GM12878 (cell line): ENCODE measurements around the gene CPSF4. TPM values are rescaled to one million over a fixed set of nuclear protein-coding genes. Genes with fewer than 3 reads are reported as not detected.

Source experiments
- CBX3 ChIP-seq: fragments of 200-600 bp; sonication (generic); IDR thresholded peaks from 2 replicates; pipeline ENCODE4 v1.6.1; 2016; ENCODE audit warnings: low read depth, borderline replicate concordance
- CBX5 ChIP-seq: sonication (generic); IDR thresholded peaks from 2 replicates; pipeline ENCODE4 v1.6.1; 2016; ENCODE audit warnings: low read depth, moderate library complexity, mild to moderate bottlenecking, inconsistent platforms
- HDAC6 ChIP-seq: fragments of 200-600 bp; sonication (generic); IDR thresholded peaks from one replicate; pipeline ENCODE4 v1.8.0; 2017; ENCODE audit warnings: antibody characterized with exemption; ENCODE audit not compliant: unreplicated experiment
- MEF2B ChIP-seq: fragments of 450-650 bp; IDR thresholded peaks from 2 replicates; pipeline ENCODE4 v1.6.1; 2018; ENCODE audit warnings: mild to moderate bottlenecking, moderate library complexity; ENCODE audit not compliant: partially characterized antibody, poor library complexity, severe bottlenecking
- MTA2 ChIP-seq: fragments of 450-650 bp; IDR thresholded peaks from 2 replicates; pipeline ENCODE4 v1.6.1; 2016; ENCODE audit warnings: low read depth, mild to moderate bottlenecking, moderate library complexity
- MXI1 ChIP-seq: fragments of 150-350 bp; IDR thresholded peaks from 2 replicates; pipeline ENCODE4 v1.6.1; 2011; ENCODE audit warnings: low read depth, mild to moderate bottlenecking, inconsistent platforms, low read length, improper control_type of control experiment
- PAX5 ChIP-seq: IDR thresholded peaks from 2 replicates; pipeline ENCODE4 v1.6.1; 2011; ENCODE audit warnings: low read depth, low read length, borderline replicate concordance
- POLR2A ChIP-seq: IDR thresholded peaks from 2 replicates; pipeline ENCODE4 v1.6.1; 2011; ENCODE audit warnings: low read depth, mild to moderate bottlenecking, low read length
- POU2F2 ChIP-seq: IDR thresholded peaks from 3 replicates; pipeline ENCODE4 v1.6.1; 2011; ENCODE audit warnings: low read depth, mild to moderate bottlenecking, low read length, borderline replicate concordance
- RELA ChIP-seq: fragments of 450-650 bp; IDR thresholded peaks from 2 replicates; pipeline ENCODE4 v1.8.0; 2014; ENCODE audit warnings: borderline replicate concordance; ENCODE audit not compliant: partially characterized antibody
- SIN3A ChIP-seq: IDR thresholded peaks from 2 replicates; pipeline ENCODE4 v1.6.1; 2012; ENCODE audit warnings: low read depth, low read length, improper control_type of control experiment
- SPI1 ChIP-seq: IDR thresholded peaks from 2 replicates; pipeline ENCODE4 v1.6.1; 2011; ENCODE audit warnings: low read depth, mild to moderate bottlenecking, low read length, moderate library complexity, borderline replicate concordance; ENCODE audit not compliant: insufficient read depth
- STAT3 ChIP-seq: IDR thresholded peaks from 2 replicates; pipeline ENCODE4 v1.6.1; 2011; ENCODE audit warnings: low read depth, low read length, improper control_type of control experiment
- ZBED1 ChIP-seq: IDR thresholded peaks from 2 replicates; pipeline ENCODE4 v1.6.1; 2016; ENCODE audit warnings: borderline replicate concordance
- polyA plus RNA-seq, 11 experiments: library from polyadenylated mRNA; depleted of rRNA in 4 of 11; unstranded in 6 of 11; stranded (reverse) in 5 of 11; fragments of >200 nt; fragmentation: Nextera tagmentation in 4 of 11; fragmentation: Illumina TruSeq in 1 of 11; extraction: Ambion mirVana in 4 of 11; extraction: Trizol in 1 of 11; gene quantifications; 1 replicate in 1 of 11; 2 replicates in 10 of 11; pipeline versions ENCODE4 v1.2.1 to v1.2.3, GENCODE V29; 2011 to 2016; ENCODE audit warnings: inconsistent platforms in 2 of 11, missing spikeins in 2 of 11, low read depth in 1 of 11
- total RNA-seq, 4 experiments: library from RNA; depleted of rRNA in 3 of 4; stranded (reverse); fragments of >200 nt in 3 of 4; fragmentation: Illumina TruSeq in 1 of 4; extraction: Trizol in 1 of 4; gene quantifications; 2 replicates each; pipeline versions ENCODE4 v1.2.1 to v1.2.3, GENCODE V29; 2013 to 2021
- TF ChIP-seq, protein P1 (sequence below): IDR thresholded peaks from 2 replicates; pipeline ENCODE4 v1.6.1; 2012; ENCODE audit warnings: mild to moderate bottlenecking, low read depth, low read length
- TF ChIP-seq, protein P2 (sequence below): IDR thresholded peaks from 2 replicates; pipeline ENCODE4 v1.6.1; 2012; ENCODE audit warnings: low read depth, low read length, improper control_type of control experiment
- TF ChIP-seq, protein P3 (sequence below): IDR thresholded peaks from 2 replicates; pipeline ENCODE4 v1.6.1; 2011; ENCODE audit warnings: borderline replicate concordance, low read depth, mild to moderate bottlenecking, moderate library complexity, mixed read lengths, low read length; ENCODE audit not compliant: insufficient read depth; ENCODE audit errors: extremely low read length
- TF ChIP-seq, protein P4 (sequence below): fragments of 450-650 bp; IDR thresholded peaks from 2 replicates; pipeline ENCODE4 v1.6.1; 2017; ENCODE audit warnings: low read depth, mild to moderate bottlenecking, moderate library complexity

The CPSF4 gene
- total and polyA plus RNA-seq, 10 of the 15 experiments (the other 5 are each of a cell fraction or from before 2014, with no cell fraction given), result 13.6 to 70.1 (median 45.0) TPM

DNA sequence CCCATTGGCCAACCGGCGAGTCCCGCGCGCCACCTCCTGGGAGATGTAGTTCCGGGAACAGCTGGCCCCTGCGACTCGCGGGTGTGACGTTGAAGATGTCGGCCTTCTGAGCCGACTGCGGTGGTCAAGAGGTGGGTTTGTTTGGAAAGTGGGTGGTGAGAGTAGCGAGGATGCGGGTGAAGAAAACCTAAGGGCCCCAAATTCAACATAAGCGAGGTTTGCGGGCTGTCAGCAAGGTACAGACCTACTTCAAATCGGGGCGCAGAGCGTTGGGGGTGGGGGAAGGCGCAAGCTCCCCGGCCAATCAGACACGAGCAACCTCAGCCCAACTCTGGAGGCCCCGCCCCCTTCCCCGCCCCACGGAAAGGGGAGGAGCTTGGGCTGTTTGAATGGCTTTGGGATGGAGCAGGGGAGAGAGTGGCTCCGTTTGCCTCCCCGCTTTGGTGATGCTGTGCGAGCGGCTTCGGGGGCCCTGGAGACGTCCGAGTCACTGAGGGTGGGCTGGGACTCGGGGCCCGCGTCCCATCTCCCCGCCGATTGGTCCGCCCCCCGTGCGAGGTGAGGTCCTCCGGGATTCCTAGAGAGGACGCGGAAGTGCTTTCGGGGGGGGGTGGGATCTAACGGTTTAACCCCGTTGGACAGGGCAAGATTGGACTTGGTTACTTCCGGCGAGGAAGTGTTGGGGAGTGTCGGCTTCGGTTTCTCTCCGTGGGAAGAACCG, 66.0 kb downstream of the CPSF4 start, which contains the start of gene ZKSCAN5 (continued):
- TF ChIP-seq, protein P1, sequence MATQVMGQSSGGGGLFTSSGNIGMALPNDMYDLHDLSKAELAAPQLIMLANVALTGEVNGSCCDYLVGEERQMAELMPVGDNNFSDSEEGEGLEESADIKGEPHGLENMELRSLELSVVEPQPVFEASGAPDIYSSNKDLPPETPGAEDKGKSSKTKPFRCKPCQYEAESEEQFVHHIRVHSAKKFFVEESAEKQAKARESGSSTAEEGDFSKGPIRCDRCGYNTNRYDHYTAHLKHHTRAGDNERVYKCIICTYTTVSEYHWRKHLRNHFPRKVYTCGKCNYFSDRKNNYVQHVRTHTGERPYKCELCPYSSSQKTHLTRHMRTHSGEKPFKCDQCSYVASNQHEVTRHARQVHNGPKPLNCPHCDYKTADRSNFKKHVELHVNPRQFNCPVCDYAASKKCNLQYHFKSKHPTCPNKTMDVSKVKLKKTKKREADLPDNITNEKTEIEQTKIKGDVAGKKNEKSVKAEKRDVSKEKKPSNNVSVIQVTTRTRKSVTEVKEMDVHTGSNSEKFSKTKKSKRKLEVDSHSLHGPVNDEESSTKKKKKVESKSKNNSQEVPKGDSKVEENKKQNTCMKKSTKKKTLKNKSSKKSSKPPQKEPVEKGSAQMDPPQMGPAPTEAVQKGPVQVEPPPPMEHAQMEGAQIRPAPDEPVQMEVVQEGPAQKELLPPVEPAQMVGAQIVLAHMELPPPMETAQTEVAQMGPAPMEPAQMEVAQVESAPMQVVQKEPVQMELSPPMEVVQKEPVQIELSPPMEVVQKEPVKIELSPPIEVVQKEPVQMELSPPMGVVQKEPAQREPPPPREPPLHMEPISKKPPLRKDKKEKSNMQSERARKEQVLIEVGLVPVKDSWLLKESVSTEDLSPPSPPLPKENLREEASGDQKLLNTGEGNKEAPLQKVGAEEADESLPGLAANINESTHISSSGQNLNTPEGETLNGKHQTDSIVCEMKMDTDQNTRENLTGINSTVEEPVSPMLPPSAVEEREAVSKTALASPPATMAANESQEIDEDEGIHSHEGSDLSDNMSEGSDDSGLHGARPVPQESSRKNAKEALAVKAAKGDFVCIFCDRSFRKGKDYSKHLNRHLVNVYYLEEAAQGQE, result 0 out of 2 replicates have a peak, but pooled peaks have one; percentile 46
- no peak; the same call in 1 of the 2 replicates for TF ChIP-seq MTA2
- TF ChIP-seq SIN3A, result peak; percentile 17; the same call in 1 of the 2 replicates
- TF ChIP-seq SPI1, result peak; percentile 44; the same call in 1 of the 2 replicates
- peak; percentile 25 for TF ChIP-seq HDAC6
- TF ChIP-seq CBX5, result no peak
- TF ChIP-seq RELA, result peak; percentile 82
- TF ChIP-seq STAT3, result no peak
- no peak for TF ChIP-seq CBX3
- TF ChIP-seq, protein P2, sequence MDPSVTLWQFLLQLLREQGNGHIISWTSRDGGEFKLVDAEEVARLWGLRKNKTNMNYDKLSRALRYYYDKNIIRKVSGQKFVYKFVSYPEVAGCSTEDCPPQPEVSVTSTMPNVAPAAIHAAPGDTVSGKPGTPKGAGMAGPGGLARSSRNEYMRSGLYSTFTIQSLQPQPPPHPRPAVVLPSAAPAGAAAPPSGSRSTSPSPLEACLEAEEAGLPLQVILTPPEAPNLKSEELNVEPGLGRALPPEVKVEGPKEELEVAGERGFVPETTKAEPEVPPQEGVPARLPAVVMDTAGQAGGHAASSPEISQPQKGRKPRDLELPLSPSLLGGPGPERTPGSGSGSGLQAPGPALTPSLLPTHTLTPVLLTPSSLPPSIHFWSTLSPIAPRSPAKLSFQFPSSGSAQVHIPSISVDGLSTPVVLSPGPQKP, result peak; percentile 92
- TF ChIP-seq, protein P3, sequence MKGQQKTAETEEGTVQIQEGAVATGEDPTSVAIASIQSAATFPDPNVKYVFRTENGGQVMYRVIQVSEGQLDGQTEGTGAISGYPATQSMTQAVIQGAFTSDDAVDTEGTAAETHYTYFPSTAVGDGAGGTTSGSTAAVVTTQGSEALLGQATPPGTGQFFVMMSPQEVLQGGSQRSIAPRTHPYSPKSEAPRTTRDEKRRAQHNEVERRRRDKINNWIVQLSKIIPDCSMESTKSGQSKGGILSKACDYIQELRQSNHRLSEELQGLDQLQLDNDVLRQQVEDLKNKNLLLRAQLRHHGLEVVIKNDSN, result no peak
- peak; percentile 16; the same call in 1 of the 2 replicates for TF ChIP-seq PAX5
- no peak for TF ChIP-seq ZBED1
- peak; percentile 35; the same call in 1 of the 2 replicates for TF ChIP-seq MXI1
- TF ChIP-seq POLR2A, result peak; percentile 94
- TF ChIP-seq MEF2B, result peak; percentile 42
- TF ChIP-seq, protein P4, sequence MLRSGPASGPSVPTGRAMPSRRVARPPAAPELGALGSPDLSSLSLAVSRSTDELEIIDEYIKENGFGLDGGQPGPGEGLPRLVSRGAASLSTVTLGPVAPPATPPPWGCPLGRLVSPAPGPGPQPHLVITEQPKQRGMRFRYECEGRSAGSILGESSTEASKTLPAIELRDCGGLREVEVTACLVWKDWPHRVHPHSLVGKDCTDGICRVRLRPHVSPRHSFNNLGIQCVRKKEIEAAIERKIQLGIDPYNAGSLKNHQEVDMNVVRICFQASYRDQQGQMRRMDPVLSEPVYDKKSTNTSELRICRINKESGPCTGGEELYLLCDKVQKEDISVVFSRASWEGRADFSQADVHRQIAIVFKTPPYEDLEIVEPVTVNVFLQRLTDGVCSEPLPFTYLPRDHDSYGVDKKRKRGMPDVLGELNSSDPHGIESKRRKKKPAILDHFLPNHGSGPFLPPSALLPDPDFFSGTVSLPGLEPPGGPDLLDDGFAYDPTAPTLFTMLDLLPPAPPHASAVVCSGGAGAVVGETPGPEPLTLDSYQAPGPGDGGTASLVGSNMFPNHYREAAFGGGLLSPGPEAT, result 0 out of 2 replicates have a peak, but pooled peaks have one; percentile 54
- TF ChIP-seq POU2F2, result peak; percentile 83
